ENCODE data around the gene CCDC88C.

DNA sequence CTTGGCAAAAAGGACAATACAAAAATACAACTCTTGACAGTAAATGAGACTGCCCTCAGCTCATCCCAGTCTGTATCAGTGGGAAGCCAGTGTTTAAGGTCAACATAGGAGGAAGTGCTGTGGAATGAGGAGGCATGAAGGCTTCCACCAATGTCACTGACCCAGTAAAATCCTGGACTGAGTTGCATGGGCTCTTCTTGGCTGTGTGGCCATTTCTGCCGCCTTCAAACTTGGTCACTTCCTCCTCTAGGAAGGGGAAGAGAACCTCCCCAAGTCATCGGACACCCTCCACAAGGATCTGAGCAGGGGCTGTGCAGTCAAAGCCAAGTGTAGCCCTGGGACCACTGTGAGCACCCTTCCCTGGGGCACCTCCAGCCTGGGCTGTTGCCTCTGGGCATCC is 185.0 kb downstream of the CCDC88C start:
- no peak for TF ChIP-seq EZH2 (IDR thresholded peaks at IDR 0.05; ENCODE audit: low read length)
- TF ChIP-seq, protein P1, sequence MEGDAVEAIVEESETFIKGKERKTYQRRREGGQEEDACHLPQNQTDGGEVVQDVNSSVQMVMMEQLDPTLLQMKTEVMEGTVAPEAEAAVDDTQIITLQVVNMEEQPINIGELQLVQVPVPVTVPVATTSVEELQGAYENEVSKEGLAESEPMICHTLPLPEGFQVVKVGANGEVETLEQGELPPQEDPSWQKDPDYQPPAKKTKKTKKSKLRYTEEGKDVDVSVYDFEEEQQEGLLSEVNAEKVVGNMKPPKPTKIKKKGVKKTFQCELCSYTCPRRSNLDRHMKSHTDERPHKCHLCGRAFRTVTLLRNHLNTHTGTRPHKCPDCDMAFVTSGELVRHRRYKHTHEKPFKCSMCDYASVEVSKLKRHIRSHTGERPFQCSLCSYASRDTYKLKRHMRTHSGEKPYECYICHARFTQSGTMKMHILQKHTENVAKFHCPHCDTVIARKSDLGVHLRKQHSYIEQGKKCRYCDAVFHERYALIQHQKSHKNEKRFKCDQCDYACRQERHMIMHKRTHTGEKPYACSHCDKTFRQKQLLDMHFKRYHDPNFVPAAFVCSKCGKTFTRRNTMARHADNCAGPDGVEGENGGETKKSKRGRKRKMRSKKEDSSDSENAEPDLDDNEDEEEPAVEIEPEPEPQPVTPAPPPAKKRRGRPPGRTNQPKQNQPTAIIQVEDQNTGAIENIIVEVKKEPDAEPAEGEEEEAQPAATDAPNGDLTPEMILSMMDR (optimal IDR thresholded peaks at IDR 0.05 in 1 of 3, IDR thresholded peaks at IDR 0.05 in 1 of 3, conservative IDR thresholded peaks at IDR 0.05 in 1 of 3; ENCODE audit: extremely low read depth in 1 of 3, insufficient read depth in 2 of 3, low read length in 3 of 3), result no peak

Measured in keratinocyte (primary cell).